ENCODE data around the gene PLAAT1. TPM values are rescaled to one million over a fixed set of nuclear protein-coding genes. Genes with fewer than 3 reads are reported as not detected.

PLAAT1 gene
- total RNA-seq, 1 donor from 2014 or later: 18.3 TPM

Other genes with a start within 250 kb of the PLAAT1 start
- 0.41 TPM for gene ATP13A5, start 137.5 kb downstream of the PLAAT1 start, total RNA-seq